Endodermal cell (in vitro differentiated cells): ENCODE measurements around the gene ANKEF1. TPM values are rescaled to one million over a fixed set of nuclear protein-coding genes. Genes with fewer than 3 reads are reported as not detected.
"Not testable (repeated sequence)": the region's sequence is repeated elsewhere in the genome, so short reads cannot be mapped to it uniquely, and the experiment has no call there.

Experiments
- DNase-seq: peaks from one replicate; pipeline ENCODE4 v3.0.0-alpha.2; 2017
- H3K27ac ChIP-seq: 2 replicates; pipeline ENCODE4 v1.5.1; 2013; ENCODE audit warnings: mild to moderate bottlenecking, low read depth, low read length, moderate library complexity
- H3K27me3 ChIP-seq: 2 replicates; pipeline ENCODE4 v1.6.1; 2013; ENCODE audit warnings: mild to moderate bottlenecking, low read length, moderate library complexity; ENCODE audit not compliant: insufficient read depth, control insufficient read depth, poor library complexity, severe bottlenecking
- H3K36me3 ChIP-seq: 2 replicates; pipeline ENCODE4 v1.7.0; 2013; ENCODE audit warnings: mild to moderate bottlenecking, low read length, moderate library complexity; ENCODE audit not compliant: control insufficient read depth, insufficient read depth
- H3K4me1 ChIP-seq: one replicate; pipeline ENCODE4 v1.7.0; 2013; ENCODE audit warnings: low read length; ENCODE audit not compliant: control insufficient read depth, insufficient read depth
- H3K4me3 ChIP-seq: 2 replicates; pipeline ENCODE4 v1.5.1; 2013; ENCODE audit warnings: mild to moderate bottlenecking, low read length, moderate library complexity
- H3K9ac ChIP-seq: 2 replicates; pipeline ENCODE4 v1.6.1; 2013; ENCODE audit warnings: mild to moderate bottlenecking, low read length, moderate library complexity; ENCODE audit not compliant: poor library complexity, severe bottlenecking; ENCODE audit errors: extremely low read depth
- H3K9me3 ChIP-seq: 2 replicates; pipeline ENCODE4 v1.6.1; 2013; ENCODE audit warnings: mild to moderate bottlenecking, low read length, moderate library complexity; ENCODE audit not compliant: control insufficient read depth
- H3K27ac Mint-ChIP-seq: 2 replicates; pipeline ENCODE4 v1.8.0; 2020; ENCODE audit warnings: mixed read lengths
- H3K27me3 Mint-ChIP-seq: 2 replicates; pipeline ENCODE4 v1.8.0; 2021; ENCODE audit warnings: mild to moderate bottlenecking, mixed read lengths; ENCODE audit not compliant: insufficient read depth
- H3K36me3 Mint-ChIP-seq: 2 replicates; pipeline ENCODE4 v1.8.0; 2020; ENCODE audit warnings: low read depth, mixed read lengths
- H3K4me1 Mint-ChIP-seq: 2 replicates; pipeline ENCODE4 v1.8.0; 2020; ENCODE audit warnings: mixed read lengths
- H3K4me3 Mint-ChIP-seq: 2 replicates; pipeline ENCODE4 v1.8.0; 2020; ENCODE audit warnings: mild to moderate bottlenecking, moderate library complexity, mixed read lengths
- H3K9me3 Mint-ChIP-seq: 2 replicates; pipeline ENCODE4 v1.8.0; 2020; ENCODE audit warnings: mild to moderate bottlenecking, mixed read lengths
- WGBS, 2 experiments: methylation state at CpG; one replicate each; pipeline versions ENCODE4 v1.1.5 to v1.1.7; 2013; ENCODE audit warnings: missing lambda C conversion rate in 2 of 2, mixed read lengths in 1 of 2; ENCODE audit not compliant: insufficient coverage in 1 of 2, insufficient read length in 1 of 2; 5-methylcytosine and 5-hydroxymethylcytosine counted together
- total RNA-seq, 2 donors: library from RNA; stranded (reverse); fragmentation: NEBNext Ultra II Directional in 1 of 2; extraction: Animal tissue kit (Norgen Biotek cat#: 25700) in 1 of 2; gene quantifications; 2 replicates in 1 of 2; 3 replicates in 1 of 2; pipeline ENCODE4 v1.2.1, GENCODE V29; 2021
- TF ChIP-seq, protein P1 (sequence below): fragments of 200-600 bp; sonication (generic); conservative IDR thresholded peaks from 2 replicates; pipeline ENCODE4 v1.5.0; 2021; ENCODE audit warnings: antibody characterized with exemption, mild to moderate bottlenecking

The ANKEF1 gene
- total RNA-seq, 2 donors from 2014 or later = 8.8 to 13.1 TPM

GRCh38 chr20:10022625-10023024, 12.2 kb upstream of the ANKEF1 start:
- Mint-ChIP-seq H3K27me3 (peaks cover 2% of the 10 kb centered on the region), H3K27ac (no peak overlapping the region), H3K36me3 (no peaks in the 10 kb centered on the region), H3K4me3 (no peak overlapping the region), H3K4me1 (peaks cover 8% of the 10 kb centered on the region), H3K9me3 (no peaks in the 10 kb centered on the region)
- no peak overlapping the region for H3K4me3 ChIP-seq
- no peaks in the 10 kb centered on the region for H3K4me1 ChIP-seq
- TF ChIP-seq, protein P1, sequence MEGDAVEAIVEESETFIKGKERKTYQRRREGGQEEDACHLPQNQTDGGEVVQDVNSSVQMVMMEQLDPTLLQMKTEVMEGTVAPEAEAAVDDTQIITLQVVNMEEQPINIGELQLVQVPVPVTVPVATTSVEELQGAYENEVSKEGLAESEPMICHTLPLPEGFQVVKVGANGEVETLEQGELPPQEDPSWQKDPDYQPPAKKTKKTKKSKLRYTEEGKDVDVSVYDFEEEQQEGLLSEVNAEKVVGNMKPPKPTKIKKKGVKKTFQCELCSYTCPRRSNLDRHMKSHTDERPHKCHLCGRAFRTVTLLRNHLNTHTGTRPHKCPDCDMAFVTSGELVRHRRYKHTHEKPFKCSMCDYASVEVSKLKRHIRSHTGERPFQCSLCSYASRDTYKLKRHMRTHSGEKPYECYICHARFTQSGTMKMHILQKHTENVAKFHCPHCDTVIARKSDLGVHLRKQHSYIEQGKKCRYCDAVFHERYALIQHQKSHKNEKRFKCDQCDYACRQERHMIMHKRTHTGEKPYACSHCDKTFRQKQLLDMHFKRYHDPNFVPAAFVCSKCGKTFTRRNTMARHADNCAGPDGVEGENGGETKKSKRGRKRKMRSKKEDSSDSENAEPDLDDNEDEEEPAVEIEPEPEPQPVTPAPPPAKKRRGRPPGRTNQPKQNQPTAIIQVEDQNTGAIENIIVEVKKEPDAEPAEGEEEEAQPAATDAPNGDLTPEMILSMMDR = no peak
- no peak overlapping the region for H3K27ac ChIP-seq
- H3K27me3 ChIP-seq = no peaks in the 10 kb centered on the region
- 88 to 93% methylated on average over 1 to 2 of the region's 2 CpGs for WGBS, 2 experiments
- no peaks in the 10 kb centered on the region for H3K9me3 ChIP-seq
- DNase-seq = no peak
- H3K36me3 ChIP-seq = no peaks in the 10 kb centered on the region
- H3K9ac ChIP-seq = no peak overlapping the region

- Histone ChIP-seq H3K9me3 (no peaks in the 10 kb centered on the region), H3K36me3 (no peaks in the 10 kb centered on the region), H3K9ac (no peak overlapping the region), H3K4me3 (no peak overlapping the region), H3K4me1 (no peaks in the 10 kb centered on the region), H3K27ac (no peak overlapping the region), H3K27me3 (no peaks in the 10 kb centered on the region)
- no peak for DNase-seq
- peaks cover 3% of the 10 kb centered on the region for H3K27me3 Mint-ChIP-seq
- WGBS, 2 experiments = 92 to 95% methylated on average over 2 of the region's 2 CpGs
- H3K9me3 Mint-ChIP-seq = no peaks in the 10 kb centered on the region
- no peak overlapping the region for H3K27ac Mint-ChIP-seq
- no peaks in the 10 kb centered on the region for H3K36me3 Mint-ChIP-seq
- H3K4me3 Mint-ChIP-seq = no peak overlapping the region
- TF ChIP-seq, protein P1 = no peak
- peaks cover 8% of the 10 kb centered on the region for H3K4me1 Mint-ChIP-seq
These were observed 10.9 kb upstream of the ANKEF1 start for GRCh38 chr20:10023911-10024310.

DNA sequence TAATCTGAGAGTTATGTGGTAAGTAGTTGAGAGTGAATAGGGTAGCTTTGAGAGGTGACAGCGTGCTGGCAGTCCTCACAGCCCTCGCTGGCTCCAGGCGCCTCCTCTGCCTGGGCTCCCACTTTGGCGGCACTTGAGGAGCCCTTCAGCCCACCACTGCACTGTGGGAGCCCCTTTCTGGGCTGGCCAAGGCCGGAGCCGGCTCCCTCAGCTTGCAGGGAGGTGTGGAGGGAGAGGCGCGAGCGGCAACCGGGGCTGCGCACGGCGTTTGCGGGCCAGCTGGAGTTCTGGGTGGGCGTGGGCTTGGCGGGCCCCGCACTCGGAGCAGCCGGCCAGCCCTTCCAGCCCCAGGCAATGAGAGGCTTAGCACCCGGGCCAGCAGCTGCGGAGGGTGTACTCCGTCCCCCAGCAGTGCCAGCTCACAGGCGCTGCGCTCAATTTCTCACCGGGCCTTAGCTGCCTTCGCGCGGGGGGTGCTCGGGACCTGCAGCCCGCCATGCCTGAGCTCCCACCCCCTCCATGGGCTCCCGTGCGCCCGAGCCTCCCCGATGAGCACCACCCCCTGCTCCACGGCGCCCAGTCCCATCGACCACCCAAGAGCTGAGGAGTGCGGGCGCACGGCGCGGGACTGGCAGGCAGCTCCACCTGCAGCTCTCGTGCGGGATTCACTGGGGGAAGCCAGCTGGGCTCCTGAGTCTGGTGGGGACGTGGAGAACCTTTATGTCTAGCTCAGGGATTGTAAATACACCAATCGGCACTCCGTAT, 3.2 kb upstream of the ANKEF1 start:
- not testable (repeated sequence) for H3K4me1 Mint-ChIP-seq, H3K27ac Mint-ChIP-seq, DNase-seq, H3K9me3 Mint-ChIP-seq, H3K4me3 Mint-ChIP-seq, H3K36me3 Mint-ChIP-seq, H3K4me1 ChIP-seq, H3K27me3 ChIP-seq, H3K36me3 ChIP-seq, H3K27ac ChIP-seq, H3K9me3 ChIP-seq, H3K9ac ChIP-seq, H3K4me3 ChIP-seq
- 93% methylated on average over 27 of the region's 47 CpGs; no CpG with 5 or more reads in 1 of the 2 experiments for WGBS, 2 experiments
- H3K27me3 Mint-ChIP-seq = peaks cover 12% of the 10 kb centered on the region

GRCh38 chr20:10032269-10032668, 2.5 kb upstream of the ANKEF1 start:
- not testable (repeated sequence) for H3K27ac ChIP-seq, H3K9ac ChIP-seq, H3K4me3 Mint-ChIP-seq, H3K9me3 ChIP-seq, H3K36me3 ChIP-seq, H3K9me3 Mint-ChIP-seq, H3K27me3 ChIP-seq, DNase-seq, H3K4me1 Mint-ChIP-seq, H3K27ac Mint-ChIP-seq, H3K36me3 Mint-ChIP-seq, H3K4me3 ChIP-seq, H3K4me1 ChIP-seq
- 82 to 89% methylated on average over 7 of the region's 7 CpGs for WGBS, 2 experiments
- H3K27me3 Mint-ChIP-seq = peaks cover 12% of the 10 kb centered on the region
